HCT116 (cell line): ENCODE results near the gene HHLA2. TPM values are rescaled to one million over a fixed set of nuclear protein-coding genes. Genes with fewer than 3 reads are reported as not detected.

Experiments used
- ATAC-seq: fragments of 200-7000 bp; cut with Tn5 transposase; 2 replicates; pipeline ENCODE4 v1.9.1; 2020; ENCODE audit warnings: mild to moderate bottlenecking, moderate library complexity
- BruUV-seq: library from RNA; stranded (reverse); fragments of 400-500 nt; replicated peaks from 2 replicates; lab custom pipeline; 2021; lab: Mats Ljungman, UMichigan
- CTCF ChIA-PET: fragments of 300-600 bp; sonication (Branson Sonifier 250); formaldehyde crosslinking; loops from one replicate; lab custom pipeline; 2021; ENCODE audit warnings: antibody characterized with exemption; lab: Charles Lee
- POLR2A ChIA-PET: fragments of 300-600, 350-600 bp; sonication (Branson Sonifier 250); formaldehyde crosslinking; loops from one replicate; lab custom pipeline; 2021; ENCODE audit warnings: antibody characterized with exemption; lab: Charles Lee
- RAD21 ChIA-PET, 2 experiments: fragments of 300-600 bp; sonication (Branson Sonifier 250); formaldehyde crosslinking; loops; one replicate each; lab custom pipeline; 2023; ENCODE audit warnings: low total read pairs in 2 of 2; ENCODE audit not compliant: uncharacterized antibody in 2 of 2, unreplicated experiment in 2 of 2, low non-redundant PET in 1 of 2; lab: Charles Lee
- DNase-seq: peaks from one replicate; pipeline ENCODE4 v3.0.0-alpha.2; 2010; ENCODE audit warnings: low read depth, low spot score
- H2AFZ ChIP-seq: fragments of 200-600 bp; shearing (Covaris generic), sonication (generic); 2 replicates; pipeline ENCODE4 v1.6.1; 2017; ENCODE audit warnings: low read depth, mixed run types, mixed read lengths, antibody characterized with exemption, low read length; ENCODE audit not compliant: poor library complexity, severe bottlenecking
- H3K27ac ChIP-seq: 2 replicates; pipeline ENCODE4 v1.5.1; 2012; ENCODE audit warnings: low read depth, low read length
- H3K27me3 ChIP-seq: fragments of 200-600 bp; sonication (generic); 2 replicates; pipeline ENCODE4 v1.6.1; 2016; ENCODE audit warnings: mixed run types, low read length, mixed read lengths; ENCODE audit not compliant: insufficient read depth
- H3K36me3 ChIP-seq, 2 experiments: fragments of 200-500 bp in 1 of 2; fragments of 200-600 bp in 1 of 2; sonication (Bioruptor generic) in 1 of 2; sonication (generic) in 1 of 2; 2 replicates each; pipeline versions ENCODE4 v1.5.1 to v1.6.1; 2014 to 2016; ENCODE audit warnings: low read length in 2 of 2, inconsistent platforms in 1 of 2, mixed read lengths in 1 of 2, mixed run types in 1 of 2; ENCODE audit not compliant: insufficient read depth in 2 of 2, control insufficient read depth in 1 of 2
- H3K4me1 ChIP-seq, 2 experiments: fragments of 200-600 bp in 1 of 2; sonication (generic) in 1 of 2; 2 replicates each; pipeline versions ENCODE4 v1.5.1 to v1.6.1; 2012 to 2017; ENCODE audit warnings: low read length in 2 of 2, inconsistent platforms in 1 of 2, mild to moderate bottlenecking in 1 of 2, mixed read lengths in 1 of 2, mixed run types in 1 of 2, moderate library complexity in 1 of 2; ENCODE audit not compliant: insufficient read depth in 2 of 2, control insufficient read depth in 1 of 2
- H3K4me2 ChIP-seq: fragments of 200-600 bp; sonication (generic); 2 replicates; pipeline ENCODE4 v1.6.1; 2017; ENCODE audit warnings: mixed run types, low read length, mixed read lengths
- H3K4me3 ChIP-seq, 2 experiments: fragments of 200-600 bp in 1 of 2; sonication (generic) in 1 of 2; replicated peaks in 1 of 2; 2 replicates each; pipeline ENCODE4 v1.5.1; 2011 to 2016; ENCODE audit warnings: low read length in 2 of 2, control low read depth in 1 of 2, low read depth in 1 of 2, mild to moderate bottlenecking in 1 of 2, mixed read lengths in 1 of 2, mixed run types in 1 of 2
- H3K79me2 ChIP-seq: fragments of 200-600 bp; sonication (generic); 2 replicates; pipeline ENCODE4 v1.6.1; 2017; ENCODE audit warnings: mild to moderate bottlenecking, mixed run types, low read length, moderate library complexity, mixed read lengths; ENCODE audit not compliant: insufficient read depth
- H3K9ac ChIP-seq: fragments of 200-600 bp; sonication (generic); 2 replicates; pipeline ENCODE4 v1.6.1; 2016; ENCODE audit warnings: low read length, mixed read lengths
- H3K9me2 ChIP-seq: fragments of 200-600 bp; sonication (generic), shearing (Covaris generic); 2 replicates; pipeline ENCODE4 v1.6.1; 2017; ENCODE audit warnings: mixed run types, mild to moderate bottlenecking, moderate library complexity; ENCODE audit not compliant: insufficient read depth
- H3K9me3 ChIP-seq, 2 experiments: fragments of 200-500 bp in 1 of 2; fragments of 200-600 bp in 1 of 2; sonication (Bioruptor generic) in 1 of 2; sonication (generic) in 1 of 2; 2 replicates each; pipeline ENCODE4 v1.6.1; 2014 to 2017; ENCODE audit warnings: low read length in 2 of 2, mixed read lengths in 2 of 2, inconsistent platforms in 1 of 2, low read depth in 1 of 2, mild to moderate bottlenecking in 1 of 2, mixed run types in 1 of 2, moderate library complexity in 1 of 2; ENCODE audit not compliant: control insufficient read depth in 1 of 2, insufficient read depth in 1 of 2
- H4K20me1 ChIP-seq: fragments of 200-600 bp; sonication (generic), shearing (Covaris generic); 2 replicates; pipeline ENCODE4 v1.6.1; 2017; ENCODE audit warnings: mixed run types, mild to moderate bottlenecking, moderate library complexity; ENCODE audit not compliant: insufficient read depth
- CBX3 ChIP-seq: IDR thresholded peaks from 2 replicates; pipeline ENCODE4 v1.6.1; 2012; ENCODE audit warnings: low read depth
- EGR1 ChIP-seq: IDR thresholded peaks from 2 replicates; pipeline ENCODE4 v1.6.1; 2012; ENCODE audit warnings: low read depth
- ELF1 ChIP-seq: IDR thresholded peaks from 2 replicates; pipeline ENCODE4 v1.6.1; 2012; ENCODE audit warnings: low read depth, borderline replicate concordance
- EZH2 ChIP-seq: fragments of 200-600 bp; sonication (generic); IDR thresholded peaks from 2 replicates; pipeline ENCODE4 v1.6.1; 2017; ENCODE audit warnings: antibody characterized with exemption, mixed run types
- FOSL1 ChIP-seq: IDR thresholded peaks from 2 replicates; pipeline ENCODE4 v1.6.1; 2012; ENCODE audit warnings: low read depth
- JUND ChIP-seq: IDR thresholded peaks from 2 replicates; pipeline ENCODE4 v1.6.1; 2012
- POLR2A ChIP-seq: IDR thresholded peaks from 2 replicates; pipeline ENCODE4 v1.7.0; 2011; ENCODE audit warnings: borderline replicate concordance; ENCODE audit not compliant: insufficient read depth, insufficient read length; ENCODE audit errors: extremely low read depth
- POLR2AphosphoS5 ChIP-seq: IDR thresholded peaks from 2 replicates; pipeline ENCODE4 v1.6.1; 2011; ENCODE audit warnings: mild to moderate bottlenecking, low read depth, low read length, moderate library complexity
- RAD21 ChIP-seq: IDR thresholded peaks from 2 replicates; pipeline ENCODE4 v1.6.1; 2012; ENCODE audit warnings: low read depth, mild to moderate bottlenecking
- SIN3A ChIP-seq: IDR thresholded peaks from 2 replicates; pipeline ENCODE4 v1.6.1; 2012; ENCODE audit warnings: low read depth
- SRF ChIP-seq: IDR thresholded peaks from 2 replicates; pipeline ENCODE4 v1.6.1; 2012; ENCODE audit warnings: low read depth
- TCF7L2 ChIP-seq: IDR thresholded peaks from 2 replicates; pipeline ENCODE4 v1.7.0; 2011; ENCODE audit warnings: borderline replicate concordance, inconsistent platforms; ENCODE audit not compliant: insufficient read depth, insufficient read length; ENCODE audit errors: extremely low read depth
- YY1 ChIP-seq: IDR thresholded peaks from 2 replicates; pipeline ENCODE4 v1.6.1; 2011; ENCODE audit warnings: low read length, low read depth, moderate library complexity, mild to moderate bottlenecking; ENCODE audit not compliant: insufficient replicate concordance; ENCODE audit errors: extremely low read depth
- ZFX ChIP-seq: fragments of 450-650 bp; IDR thresholded peaks from 2 replicates; pipeline ENCODE4 v1.6.1; 2017
- ZNF274 ChIP-seq: fragments of 200-500 bp; sonication (Bioruptor generic); IDR thresholded peaks from 2 replicates; pipeline ENCODE4 v1.6.1; 2014; ENCODE audit warnings: mild to moderate bottlenecking, low read depth, low read length, inconsistent platforms
- intact Hi-C: fragments of 100-400 bp; cut with micrococcal nuclease; formaldehyde crosslinking; loops from 2 replicates; pipeline ENCODE4 v1.10.0; 2022
- total RNA-seq: library from RNA; stranded (reverse); gene quantifications from one replicate; pipeline ENCODE4 v1.2.1, GENCODE V29; 2021; ENCODE audit not compliant: unreplicated experiment
- TF ChIP-seq, protein P1 (sequence below), 3 experiments: fragments of 200-600 bp in 1 of 3; sonication (generic) in 1 of 3; IDR thresholded peaks in 2 of 3; conservative IDR thresholded peaks in 1 of 3; 2 replicates each; pipeline ENCODE4 v1.5.1; 2012 to 2017; ENCODE audit warnings: low read depth in 2 of 3, low read length in 2 of 3, antibody characterized with exemption in 1 of 3, borderline replicate concordance in 1 of 3, control low read depth in 1 of 3, mild to moderate bottlenecking in 1 of 3, mixed read lengths in 1 of 3, mixed run types in 1 of 3, moderate library complexity in 1 of 3; ENCODE audit not compliant: insufficient read depth in 1 of 3
- TF ChIP-seq, protein P2 (sequence below): IDR thresholded peaks from 2 replicates; pipeline ENCODE4 v1.6.1; 2012; ENCODE audit warnings: low read depth
- TF ChIP-seq, protein P3 (sequence below): IDR thresholded peaks from 2 replicates; pipeline ENCODE4 v1.6.1; 2011; ENCODE audit warnings: mild to moderate bottlenecking, low read length, moderate library complexity; ENCODE audit not compliant: insufficient replicate concordance; ENCODE audit errors: extremely low read depth
- TF ChIP-seq, protein P4 (sequence below): IDR thresholded peaks from 2 replicates; pipeline ENCODE4 v1.6.1; 2012
- TF ChIP-seq, protein P5 (sequence below): IDR thresholded peaks from 2 replicates; pipeline ENCODE4 v1.6.1; 2012

Gene HHLA2
- total RNA-seq, 1 experiment from 2014 or later: not detected

DNA sequence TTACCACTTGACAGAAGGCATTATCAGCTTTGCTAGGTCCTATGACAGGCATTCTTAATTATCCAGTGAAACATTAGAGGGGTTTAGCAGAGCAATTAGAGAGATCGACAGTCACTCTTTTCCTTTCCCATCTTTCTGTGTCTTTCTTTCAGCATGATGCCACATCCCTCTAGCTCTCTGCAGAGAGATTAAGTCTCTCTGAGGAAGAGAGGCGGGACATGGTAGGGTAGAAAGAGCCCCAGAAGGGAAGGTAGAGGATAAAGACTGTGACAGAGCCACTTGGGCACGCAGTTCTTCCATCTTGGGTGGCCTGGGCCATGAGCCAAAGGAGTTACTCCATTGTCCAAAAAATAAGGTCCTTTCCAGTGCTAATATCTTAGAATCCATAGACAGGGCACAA is 55.8 kb downstream of the HHLA2 start:
- CTCF ChIA-PET: no interaction called here
- TF ChIP-seq, protein P1, sequence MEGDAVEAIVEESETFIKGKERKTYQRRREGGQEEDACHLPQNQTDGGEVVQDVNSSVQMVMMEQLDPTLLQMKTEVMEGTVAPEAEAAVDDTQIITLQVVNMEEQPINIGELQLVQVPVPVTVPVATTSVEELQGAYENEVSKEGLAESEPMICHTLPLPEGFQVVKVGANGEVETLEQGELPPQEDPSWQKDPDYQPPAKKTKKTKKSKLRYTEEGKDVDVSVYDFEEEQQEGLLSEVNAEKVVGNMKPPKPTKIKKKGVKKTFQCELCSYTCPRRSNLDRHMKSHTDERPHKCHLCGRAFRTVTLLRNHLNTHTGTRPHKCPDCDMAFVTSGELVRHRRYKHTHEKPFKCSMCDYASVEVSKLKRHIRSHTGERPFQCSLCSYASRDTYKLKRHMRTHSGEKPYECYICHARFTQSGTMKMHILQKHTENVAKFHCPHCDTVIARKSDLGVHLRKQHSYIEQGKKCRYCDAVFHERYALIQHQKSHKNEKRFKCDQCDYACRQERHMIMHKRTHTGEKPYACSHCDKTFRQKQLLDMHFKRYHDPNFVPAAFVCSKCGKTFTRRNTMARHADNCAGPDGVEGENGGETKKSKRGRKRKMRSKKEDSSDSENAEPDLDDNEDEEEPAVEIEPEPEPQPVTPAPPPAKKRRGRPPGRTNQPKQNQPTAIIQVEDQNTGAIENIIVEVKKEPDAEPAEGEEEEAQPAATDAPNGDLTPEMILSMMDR (IDR thresholded peaks at IDR 0.05 in 2 of 3, conservative IDR thresholded peaks at IDR 0.05 in 1 of 3; ENCODE audit: borderline replicate concordance in 1 of 3, insufficient read depth in 1 of 3, low read depth in 2 of 3, low read length in 2 of 3): no peak
- TF ChIP-seq, protein P2, sequence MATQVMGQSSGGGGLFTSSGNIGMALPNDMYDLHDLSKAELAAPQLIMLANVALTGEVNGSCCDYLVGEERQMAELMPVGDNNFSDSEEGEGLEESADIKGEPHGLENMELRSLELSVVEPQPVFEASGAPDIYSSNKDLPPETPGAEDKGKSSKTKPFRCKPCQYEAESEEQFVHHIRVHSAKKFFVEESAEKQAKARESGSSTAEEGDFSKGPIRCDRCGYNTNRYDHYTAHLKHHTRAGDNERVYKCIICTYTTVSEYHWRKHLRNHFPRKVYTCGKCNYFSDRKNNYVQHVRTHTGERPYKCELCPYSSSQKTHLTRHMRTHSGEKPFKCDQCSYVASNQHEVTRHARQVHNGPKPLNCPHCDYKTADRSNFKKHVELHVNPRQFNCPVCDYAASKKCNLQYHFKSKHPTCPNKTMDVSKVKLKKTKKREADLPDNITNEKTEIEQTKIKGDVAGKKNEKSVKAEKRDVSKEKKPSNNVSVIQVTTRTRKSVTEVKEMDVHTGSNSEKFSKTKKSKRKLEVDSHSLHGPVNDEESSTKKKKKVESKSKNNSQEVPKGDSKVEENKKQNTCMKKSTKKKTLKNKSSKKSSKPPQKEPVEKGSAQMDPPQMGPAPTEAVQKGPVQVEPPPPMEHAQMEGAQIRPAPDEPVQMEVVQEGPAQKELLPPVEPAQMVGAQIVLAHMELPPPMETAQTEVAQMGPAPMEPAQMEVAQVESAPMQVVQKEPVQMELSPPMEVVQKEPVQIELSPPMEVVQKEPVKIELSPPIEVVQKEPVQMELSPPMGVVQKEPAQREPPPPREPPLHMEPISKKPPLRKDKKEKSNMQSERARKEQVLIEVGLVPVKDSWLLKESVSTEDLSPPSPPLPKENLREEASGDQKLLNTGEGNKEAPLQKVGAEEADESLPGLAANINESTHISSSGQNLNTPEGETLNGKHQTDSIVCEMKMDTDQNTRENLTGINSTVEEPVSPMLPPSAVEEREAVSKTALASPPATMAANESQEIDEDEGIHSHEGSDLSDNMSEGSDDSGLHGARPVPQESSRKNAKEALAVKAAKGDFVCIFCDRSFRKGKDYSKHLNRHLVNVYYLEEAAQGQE: no peak
- TF ChIP-seq YY1 (no peak), FOSL1 (no peak), RAD21 (no peak), EGR1 (no peak), CBX3 (no peak), POLR2AphosphoS5 (no peak), TCF7L2 (no peak), POLR2A (no peak), SIN3A (no peak), EZH2 (no peak), ELF1 (no peak), ZNF274 (no peak), ZFX (no peak), JUND (no peak), SRF (no peak)
- TF ChIP-seq, protein P3, sequence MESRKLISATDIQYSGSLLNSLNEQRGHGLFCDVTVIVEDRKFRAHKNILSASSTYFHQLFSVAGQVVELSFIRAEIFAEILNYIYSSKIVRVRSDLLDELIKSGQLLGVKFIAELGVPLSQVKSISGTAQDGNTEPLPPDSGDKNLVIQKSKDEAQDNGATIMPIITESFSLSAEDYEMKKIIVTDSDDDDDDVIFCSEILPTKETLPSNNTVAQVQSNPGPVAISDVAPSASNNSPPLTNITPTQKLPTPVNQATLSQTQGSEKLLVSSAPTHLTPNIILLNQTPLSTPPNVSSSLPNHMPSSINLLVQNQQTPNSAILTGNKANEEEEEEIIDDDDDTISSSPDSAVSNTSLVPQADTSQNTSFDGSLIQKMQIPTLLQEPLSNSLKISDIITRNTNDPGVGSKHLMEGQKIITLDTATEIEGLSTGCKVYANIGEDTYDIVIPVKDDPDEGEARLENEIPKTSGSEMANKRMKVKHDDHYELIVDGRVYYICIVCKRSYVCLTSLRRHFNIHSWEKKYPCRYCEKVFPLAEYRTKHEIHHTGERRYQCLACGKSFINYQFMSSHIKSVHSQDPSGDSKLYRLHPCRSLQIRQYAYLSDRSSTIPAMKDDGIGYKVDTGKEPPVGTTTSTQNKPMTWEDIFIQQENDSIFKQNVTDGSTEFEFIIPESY: no peak
- TF ChIP-seq, protein P4, sequence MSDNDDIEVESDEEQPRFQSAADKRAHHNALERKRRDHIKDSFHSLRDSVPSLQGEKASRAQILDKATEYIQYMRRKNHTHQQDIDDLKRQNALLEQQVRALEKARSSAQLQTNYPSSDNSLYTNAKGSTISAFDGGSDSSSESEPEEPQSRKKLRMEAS: no peak
- TF ChIP-seq, protein P5, sequence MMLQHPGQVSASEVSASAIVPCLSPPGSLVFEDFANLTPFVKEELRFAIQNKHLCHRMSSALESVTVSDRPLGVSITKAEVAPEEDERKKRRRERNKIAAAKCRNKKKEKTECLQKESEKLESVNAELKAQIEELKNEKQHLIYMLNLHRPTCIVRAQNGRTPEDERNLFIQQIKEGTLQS: no peak
- H2AFZ ChIP-seq: no peak overlapping the region
- DNase-seq (no peak), ATAC-seq (no peak)
- H3K79me2 ChIP-seq: no peaks in the 10 kb centered on the region
- H3K9me3 ChIP-seq: no peaks in the 10 kb centered on the region
- no TSS peak for BruUV-seq
- H3K27me3 ChIP-seq: no peaks in the 10 kb centered on the region
- no peak overlapping the region for H3K4me3 ChIP-seq
- no peak overlapping the region for H3K27ac ChIP-seq
- no peaks in the 10 kb centered on the region for H3K9me2 ChIP-seq
- no peak overlapping the region for H3K4me2 ChIP-seq
- H3K4me1 ChIP-seq: no peaks in the 10 kb centered on the region
- no peaks in the 10 kb centered on the region for H4K20me1 ChIP-seq
- POLR2A ChIA-PET: no interaction called here
- intact Hi-C loops: no loop called here
- H3K36me3 ChIP-seq: no peaks in the 10 kb centered on the region
- RAD21 ChIA-PET: no interaction called here
- no peak overlapping the region for H3K9ac ChIP-seq
